Mesendoderm (in vitro differentiated cells): Measurements from ENCODE around the gene PCSK5.
A peak's percentile ranks its signal among the peaks of the same experiment; 100 is the strongest.

Source experiments
- DNase-seq: peaks from one replicate; pipeline ENCODE4 v3.0.0; 2013
- H2AK5ac ChIP-seq: 2 replicates; pipeline ENCODE4 v1.6.1; 2013; ENCODE audit warnings: low read length, inconsistent platforms
- H2BK120ac ChIP-seq: 2 replicates; pipeline ENCODE4 v1.6.1; 2013; ENCODE audit warnings: low read depth, mild to moderate bottlenecking, low read length, moderate library complexity, mixed read lengths
- H2BK15ac ChIP-seq: replicated peaks from 2 replicates; pipeline ENCODE4 v1.6.1; 2013; ENCODE audit warnings: low read depth, mild to moderate bottlenecking, moderate library complexity
- H2BK5ac ChIP-seq: 2 replicates; pipeline ENCODE4 v1.6.1; 2013; ENCODE audit warnings: low read length, inconsistent platforms
- H3K18ac ChIP-seq: 2 replicates; pipeline ENCODE4 v1.6.1; 2013; ENCODE audit warnings: mild to moderate bottlenecking, low read length, mixed read lengths
- H3K23ac ChIP-seq: one replicate; pipeline ENCODE4 v1.6.1; 2013; ENCODE audit warnings: low read length
- H3K27ac ChIP-seq: 2 replicates; pipeline ENCODE4 v1.5.1; 2013; ENCODE audit warnings: low read depth, mild to moderate bottlenecking, inconsistent platforms, low read length, moderate library complexity
- H3K27me3 ChIP-seq: 2 replicates; pipeline ENCODE4 v1.6.1; 2013; ENCODE audit warnings: low read length, control low read depth, mild to moderate bottlenecking, inconsistent platforms; ENCODE audit not compliant: insufficient read depth, poor library complexity
- H3K36me3 ChIP-seq: 2 replicates; pipeline ENCODE4 v1.6.1; 2013; ENCODE audit warnings: low read length, inconsistent platforms; ENCODE audit not compliant: control insufficient read depth, insufficient read depth
- H3K4ac ChIP-seq: one replicate; pipeline ENCODE4 v1.6.1; 2013; ENCODE audit warnings: low read depth, mild to moderate bottlenecking, low read length, moderate library complexity
- H3K4me1 ChIP-seq: 2 replicates; pipeline ENCODE4 v1.6.1; 2013; ENCODE audit warnings: low read depth, low read length, inconsistent platforms; ENCODE audit not compliant: control insufficient read depth
- H3K4me2 ChIP-seq: 2 replicates; pipeline ENCODE4 v1.6.1; 2013; ENCODE audit warnings: low read length
- H3K4me3 ChIP-seq: 2 replicates; pipeline ENCODE4 v1.5.1; 2013; ENCODE audit warnings: mild to moderate bottlenecking, low read length
- H3K56ac ChIP-seq: one replicate; pipeline ENCODE4 v1.6.1; 2013; ENCODE audit warnings: low read length
- H3K79me1 ChIP-seq: 2 replicates; pipeline ENCODE4 v1.6.1; 2013; ENCODE audit warnings: low read length, inconsistent platforms
- H3K79me2 ChIP-seq: 2 replicates; pipeline ENCODE4 v1.6.1; 2013; ENCODE audit warnings: mild to moderate bottlenecking, low read length; ENCODE audit not compliant: control insufficient read depth, insufficient read depth
- H3K9ac ChIP-seq: 2 replicates; pipeline ENCODE4 v1.6.1; 2013; ENCODE audit warnings: low read length, inconsistent platforms
- H4K5ac ChIP-seq: one replicate; pipeline ENCODE4 v1.6.1; 2013; ENCODE audit warnings: low read length
- H4K8ac ChIP-seq: one replicate; pipeline ENCODE4 v1.6.1; 2013; ENCODE audit warnings: low read depth, mild to moderate bottlenecking, control low read depth, low read length, moderate library complexity
- WGBS: extraction: QIAGEN DNeasy Blood & Tissue Kit; methylation state at CpG from one replicate; pipeline ENCODE4 v1.1.7; 2013; ENCODE audit warnings: low lambda C conversion rate, missing lambda C conversion rate; ENCODE audit not compliant: insufficient coverage; ENCODE audit errors: extremely low coverage; 5-methylcytosine and 5-hydroxymethylcytosine counted together

PCSK5 gene

DNA sequence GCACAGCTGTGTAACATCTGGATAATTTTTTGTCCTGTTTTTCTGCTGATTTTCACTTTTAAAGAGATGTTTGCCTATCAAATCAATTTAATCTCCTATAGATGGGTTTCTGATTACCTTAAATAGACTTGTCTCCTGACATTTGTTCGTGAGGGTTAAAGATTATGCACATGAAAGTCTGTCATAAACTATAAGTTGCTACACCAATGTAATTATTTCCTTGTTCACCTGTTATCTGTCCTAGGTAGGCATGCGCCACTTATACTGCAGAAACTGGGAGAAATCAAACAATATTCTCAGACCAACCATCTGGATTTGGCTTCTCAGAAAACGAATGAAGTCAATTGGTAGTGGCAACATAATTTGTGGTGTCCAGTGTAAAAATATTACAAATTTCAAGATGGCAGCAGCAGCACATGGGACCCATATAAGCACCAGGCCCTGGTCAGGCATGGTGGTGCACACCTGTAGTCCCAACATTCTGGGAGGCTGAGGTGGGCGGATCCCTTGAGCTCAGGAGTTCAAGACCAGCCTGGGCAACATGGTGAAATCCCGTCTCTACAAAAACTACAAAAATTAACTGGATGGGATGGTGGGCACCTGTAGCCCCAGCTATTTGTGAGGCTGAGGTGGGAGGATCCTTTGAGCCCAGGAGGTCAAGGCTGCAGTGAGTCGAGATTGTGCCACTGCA lies 483.5 kb downstream of the PCSK5 start:
- Histone ChIP-seq H2BK120ac (no peak overlapping the region), H3K4ac (no peak overlapping the region), H3K79me2 (no peaks in the 10 kb centered on the region), H4K8ac (no peak overlapping the region), H2AK5ac (no peak overlapping the region), H2BK5ac (no peak overlapping the region), H3K79me1 (no peaks in the 10 kb centered on the region), H3K4me3 (no peak overlapping the region), H3K27me3 (no peaks in the 10 kb centered on the region), H4K5ac (no peak overlapping the region), H3K4me2 (no peak overlapping the region), H3K9ac (no peak overlapping the region), H3K18ac (no peak overlapping the region), H3K4me1 (no peaks in the 10 kb centered on the region), H3K56ac (no peak overlapping the region), H3K27ac (no peak overlapping the region), H3K36me3 (no peaks in the 10 kb centered on the region), H3K23ac (no peak overlapping the region), H2BK15ac (no peak overlapping the region)
- DNase-seq, result no peak
- WGBS, result no CpG with 5 or more reads among the region's 6 CpGs

DNA sequence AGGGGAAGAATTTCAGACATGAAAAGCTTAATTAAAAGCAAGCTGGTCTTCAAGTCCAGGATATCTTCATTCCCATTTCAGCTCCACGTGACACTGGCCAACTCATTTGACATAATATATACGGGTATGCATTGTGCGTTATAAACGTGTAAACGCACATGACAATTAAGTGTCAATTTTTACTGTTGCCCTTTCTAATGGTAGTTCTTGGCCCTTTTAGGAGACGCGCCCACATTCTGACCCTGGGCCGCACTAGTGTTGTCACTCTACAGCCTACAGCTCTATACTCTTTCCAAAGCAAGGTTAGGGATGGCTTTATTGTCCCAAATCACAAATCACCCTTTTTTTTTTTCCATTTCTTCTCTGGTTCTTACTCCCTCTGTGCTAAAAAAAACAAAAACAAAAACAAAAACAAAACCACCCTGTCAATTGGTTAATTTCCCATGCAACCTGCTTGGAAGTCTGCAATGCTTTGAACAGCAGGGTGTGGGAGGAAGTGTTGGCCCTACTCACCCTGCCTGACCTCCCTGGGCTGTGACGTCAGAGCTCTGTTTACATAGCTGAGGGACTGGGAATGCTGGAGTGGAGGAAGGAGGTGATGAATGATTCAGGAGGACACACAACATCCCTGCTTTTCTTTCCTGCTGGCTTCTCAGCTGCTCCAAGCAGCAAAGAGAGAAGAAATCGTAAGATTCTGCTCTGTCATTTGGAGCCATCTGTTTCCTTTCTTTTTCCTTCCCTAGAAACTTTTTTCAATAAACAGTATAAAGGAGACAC lies 484.5 kb downstream of the PCSK5 start:
- Histone ChIP-seq H3K23ac (no peak overlapping the region), H3K79me2 (no peaks in the 10 kb centered on the region), H2BK15ac (no peak overlapping the region), H3K27ac (no peak overlapping the region), H3K4me2 (no peak overlapping the region), H4K8ac (no peak overlapping the region), H3K18ac (no peak overlapping the region), H3K9ac (no peak overlapping the region), H2BK5ac (no peak overlapping the region), H3K79me1 (no peaks in the 10 kb centered on the region), H3K27me3 (no peaks in the 10 kb centered on the region), H3K4ac (no peak overlapping the region), H3K56ac (no peak overlapping the region), H4K5ac (no peak overlapping the region), H2AK5ac (no peak overlapping the region), H3K4me3 (no peak overlapping the region), H2BK120ac (no peak overlapping the region), H3K36me3 (no peaks in the 10 kb centered on the region), H3K4me1 (no peaks in the 10 kb centered on the region)
- DNase-seq, result peak; percentile 85
- WGBS, result no CpG with 5 or more reads among the region's 10 CpGs

- Histone ChIP-seq H3K9ac (no peak overlapping the region), H3K4me3 (no peak overlapping the region), H3K4me1 (no peaks in the 10 kb centered on the region), H3K56ac (no peak overlapping the region), H3K79me1 (no peaks in the 10 kb centered on the region), H2BK15ac (no peak overlapping the region), H3K18ac (no peak overlapping the region), H4K8ac (no peak overlapping the region), H3K27me3 (no peaks in the 10 kb centered on the region), H3K4ac (no peak overlapping the region), H3K23ac (no peak overlapping the region), H2BK5ac (no peak overlapping the region), H3K79me2 (no peaks in the 10 kb centered on the region), H2AK5ac (no peak overlapping the region), H3K4me2 (no peak overlapping the region), H3K27ac (no peak overlapping the region), H2BK120ac (no peak overlapping the region), H3K36me3 (no peaks in the 10 kb centered on the region), H4K5ac (no peak overlapping the region)
- DNase-seq, result no peak
These were observed 487.3 kb downstream of the PCSK5 start for GRCh38 chr9:76377791-76378190.

DNA sequence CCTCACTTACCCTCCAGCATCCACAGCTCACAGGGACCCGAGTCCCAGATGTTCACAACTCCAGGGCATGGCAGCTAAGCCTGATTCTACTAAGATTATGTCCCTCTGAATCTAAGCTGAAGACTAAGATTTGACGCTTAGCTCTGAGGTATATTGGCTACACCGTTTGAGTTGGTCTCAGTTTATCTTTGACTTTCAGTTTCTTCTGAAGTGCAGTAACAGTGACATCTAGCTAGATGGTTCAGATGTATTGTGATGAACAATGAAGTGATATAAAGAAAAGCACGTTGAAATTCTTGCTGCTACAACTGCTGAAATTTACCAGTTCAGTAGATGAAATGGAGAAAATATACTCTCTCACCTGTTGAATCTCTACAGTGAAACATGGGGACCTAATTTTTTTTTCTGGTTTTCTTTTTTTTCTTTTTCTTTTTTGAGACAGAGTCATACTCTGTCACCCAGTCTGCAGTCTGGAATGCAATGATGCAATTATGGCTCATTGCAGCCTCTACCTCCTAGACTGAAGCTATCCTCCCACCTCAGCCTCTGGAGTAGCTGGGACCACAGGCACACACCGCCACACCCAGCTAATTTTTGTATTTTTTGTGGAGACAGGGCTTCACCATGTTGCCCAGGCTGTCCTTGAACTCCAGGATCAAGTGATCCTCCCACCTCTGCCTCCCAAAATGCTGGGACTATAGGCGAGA lies 488.0 kb downstream of the PCSK5 start:
- H4K8ac ChIP-seq, result no peak overlapping the region

GRCh38 chr9:76379494-76379893 lies 489.0 kb downstream of the PCSK5 start:
- DNase-seq, result peak; percentile 47
- no peak overlapping the region for H2BK120ac ChIP-seq
- H3K9ac ChIP-seq, result no peak overlapping the region
- H3K4ac ChIP-seq, result no peak overlapping the region
- H3K27me3 ChIP-seq, result no peaks in the 10 kb centered on the region
- H3K79me2 ChIP-seq, result no peaks in the 10 kb centered on the region
- no peak overlapping the region for H3K23ac ChIP-seq
- H3K18ac ChIP-seq, result no peak overlapping the region
- H3K36me3 ChIP-seq, result no peaks in the 10 kb centered on the region
- H3K27ac ChIP-seq, result no peak overlapping the region
- no peak overlapping the region for H3K4me3 ChIP-seq
- no peak overlapping the region for H2AK5ac ChIP-seq
- H3K4me2 ChIP-seq, result no peak overlapping the region
- H2BK5ac ChIP-seq, result no peak overlapping the region
- no peak overlapping the region for H4K5ac ChIP-seq
- no peak overlapping the region for H3K56ac ChIP-seq
- no peaks in the 10 kb centered on the region for H3K4me1 ChIP-seq
- no peak overlapping the region for H4K8ac ChIP-seq
- H3K79me1 ChIP-seq, result no peaks in the 10 kb centered on the region
- WGBS, result no CpG with 5 or more reads among the region's 2 CpGs
- H2BK15ac ChIP-seq, result no peak overlapping the region

More for the DNA sequence above, 488.0 kb downstream of the PCSK5 start:
- H3K9ac ChIP-seq, result no peak overlapping the region
- no peak overlapping the region for H3K56ac ChIP-seq
- H3K4me3 ChIP-seq, result no peak overlapping the region
- H2AK5ac ChIP-seq, result no peak overlapping the region
- no peaks in the 10 kb centered on the region for H3K27me3 ChIP-seq
- no peak overlapping the region for H3K4ac ChIP-seq
- no peaks in the 10 kb centered on the region for H3K4me1 ChIP-seq
- no peak overlapping the region for H2BK15ac ChIP-seq
- no peak for DNase-seq
- H3K18ac ChIP-seq, result no peak overlapping the region
- WGBS, result no CpG with 5 or more reads among the region's 6 CpGs
- no peaks in the 10 kb centered on the region for H3K79me1 ChIP-seq
- no peak overlapping the region for H2BK5ac ChIP-seq
- no peaks in the 10 kb centered on the region for H3K36me3 ChIP-seq
- H3K23ac ChIP-seq, result no peak overlapping the region
- no peak overlapping the region for H3K4me2 ChIP-seq
- H2BK120ac ChIP-seq, result no peak overlapping the region
- H3K79me2 ChIP-seq, result no peaks in the 10 kb centered on the region
- H4K5ac ChIP-seq, result no peak overlapping the region
- no peak overlapping the region for H3K27ac ChIP-seq
